Measurements from ENCODE around the gene TRIM44. TPM values are rescaled to one million over a fixed set of nuclear protein-coding genes. Genes with fewer than 3 reads are reported as not detected.

The TRIM44 gene
- total and polyA plus RNA-seq, 10 donors: 5.3 to 65.7 (median 48.5) TPM

DNA sequence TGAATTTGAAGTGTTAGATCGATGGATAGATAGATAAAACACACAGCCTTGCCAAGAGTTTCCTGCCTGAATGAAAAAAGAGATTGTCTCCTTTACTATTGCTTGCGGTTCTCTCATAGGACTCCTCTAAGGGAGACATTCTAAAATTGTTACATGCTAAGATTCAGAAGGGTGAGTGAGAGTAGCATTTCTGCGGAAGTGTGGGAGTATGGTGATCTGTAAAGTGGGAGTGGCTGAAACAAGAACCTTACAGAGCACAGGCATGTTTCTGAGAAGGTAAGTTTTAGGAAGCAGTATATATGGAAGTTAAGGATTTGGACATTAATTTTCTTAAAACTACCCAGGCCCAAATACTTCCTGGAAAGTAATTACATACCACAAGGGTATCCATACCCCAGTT is 139.6 kb downstream of the TRIM44 start:
- no peak overlapping the region for H3K4me3 ChIP-seq
- no peaks in the 10 kb centered on the region for H3K27me3 ChIP-seq (replicated peaks in 1 of 7)
- intact Hi-C loops (cut with DNase I; ENCODE audit: low total_unique reads): no loop called here
- peaks cover 0 to 25% (median 5%) of the 10 kb centered on the region in 6 donors for H3K36me3 ChIP-seq
- H3K27ac ChIP-seq: no peak overlapping the region
- TF ChIP-seq POLR2AphosphoS5 (IDR thresholded peaks at IDR 0.05) (no peak), POLR2A (IDR thresholded peaks at IDR 0.05) (no peak)
- TF ChIP-seq, protein P1, sequence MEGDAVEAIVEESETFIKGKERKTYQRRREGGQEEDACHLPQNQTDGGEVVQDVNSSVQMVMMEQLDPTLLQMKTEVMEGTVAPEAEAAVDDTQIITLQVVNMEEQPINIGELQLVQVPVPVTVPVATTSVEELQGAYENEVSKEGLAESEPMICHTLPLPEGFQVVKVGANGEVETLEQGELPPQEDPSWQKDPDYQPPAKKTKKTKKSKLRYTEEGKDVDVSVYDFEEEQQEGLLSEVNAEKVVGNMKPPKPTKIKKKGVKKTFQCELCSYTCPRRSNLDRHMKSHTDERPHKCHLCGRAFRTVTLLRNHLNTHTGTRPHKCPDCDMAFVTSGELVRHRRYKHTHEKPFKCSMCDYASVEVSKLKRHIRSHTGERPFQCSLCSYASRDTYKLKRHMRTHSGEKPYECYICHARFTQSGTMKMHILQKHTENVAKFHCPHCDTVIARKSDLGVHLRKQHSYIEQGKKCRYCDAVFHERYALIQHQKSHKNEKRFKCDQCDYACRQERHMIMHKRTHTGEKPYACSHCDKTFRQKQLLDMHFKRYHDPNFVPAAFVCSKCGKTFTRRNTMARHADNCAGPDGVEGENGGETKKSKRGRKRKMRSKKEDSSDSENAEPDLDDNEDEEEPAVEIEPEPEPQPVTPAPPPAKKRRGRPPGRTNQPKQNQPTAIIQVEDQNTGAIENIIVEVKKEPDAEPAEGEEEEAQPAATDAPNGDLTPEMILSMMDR (IDR thresholded peaks at IDR 0.05 in 8 of 11, conservative IDR thresholded peaks at IDR 0.05 in 3 of 11): no peak
- H3K4me1 ChIP-seq: peaks cover 5 to 23% (median 12%) of the 10 kb centered on the region in 6 donors
- no peak for DNase-seq
- no peaks in the 10 kb centered on the region for H3K9me3 ChIP-seq
- WGBS, 5 donors: 73 to 85% (median 81%) methylated on average over 3 of the region's 3 CpGs

DNA sequence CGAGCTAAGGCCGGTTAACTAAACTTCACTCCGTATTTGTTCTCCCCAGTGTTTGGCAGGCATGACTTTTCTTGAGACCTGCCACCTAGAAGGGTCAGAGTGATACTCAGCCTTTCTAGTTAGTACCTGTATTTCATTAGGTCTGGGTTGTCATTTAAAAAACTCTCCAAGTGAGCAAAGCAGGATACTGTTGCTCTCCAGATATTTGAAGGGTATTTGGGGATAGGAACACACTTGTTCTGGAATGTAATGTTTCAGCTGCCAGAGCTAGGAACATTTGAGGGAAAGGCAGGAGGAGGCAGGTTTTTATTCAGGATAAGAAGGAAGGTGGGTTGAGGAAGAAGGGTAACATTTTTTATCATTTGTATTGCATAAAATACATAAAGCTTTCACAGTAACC is 140.1 kb downstream of the TRIM44 start:
- Histone ChIP-seq H3K27ac (no peak overlapping the region), H3K4me1 (peaks cover 5 to 18% (median 12%) of the 10 kb centered on the region in 6 donors), H3K4me3 (no peak overlapping the region), H3K27me3 (replicated peaks in 1 of 7) (no peaks in the 10 kb centered on the region), H3K9me3 (no peaks in the 10 kb centered on the region), H3K36me3 (peaks cover 0 to 29% (median 7%) of the 10 kb centered on the region in 6 donors)
- no peak for DNase-seq
- WGBS, 5 donors: 86 to 99% (median 97%) methylated on average over 3 of the region's 3 CpGs
- TF ChIP-seq POLR2AphosphoS5 (IDR thresholded peaks at IDR 0.05) (no peak), POLR2A (IDR thresholded peaks at IDR 0.05) (no peak)
- TF ChIP-seq, protein P1 (IDR thresholded peaks at IDR 0.05 in 8 of 11, conservative IDR thresholded peaks at IDR 0.05 in 3 of 11): no peak
- intact Hi-C loops (cut with DNase I; ENCODE audit: low total_unique reads): no loop called here

DNA sequence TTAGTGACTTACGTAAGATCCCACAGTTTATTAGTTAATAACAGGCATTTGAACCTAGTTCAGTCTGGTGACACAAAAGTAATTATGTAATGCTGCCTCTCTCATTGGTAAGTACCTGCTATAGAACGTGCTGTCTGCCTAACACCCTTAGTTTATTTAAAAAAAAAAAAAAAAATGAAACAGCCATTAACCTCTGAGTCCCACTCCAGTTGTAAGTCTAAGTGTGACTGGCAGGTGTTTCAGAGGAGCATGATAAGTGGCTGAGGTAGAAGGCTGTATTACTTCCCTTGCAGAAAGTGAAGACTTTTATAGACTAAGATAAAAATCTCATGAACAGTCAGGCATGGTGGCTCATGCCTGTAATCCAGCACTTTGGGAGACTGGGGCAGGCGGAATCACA is 140.5 kb downstream of the TRIM44 start:
- peaks cover 0 to 33% (median 8%) of the 10 kb centered on the region in 6 donors for H3K36me3 ChIP-seq
- intact Hi-C loops (cut with DNase I; ENCODE audit: low total_unique reads): no loop called here
- 54 to 74% (median 60%) methylated on average over 3 of the region's 3 CpGs for WGBS, 5 donors
- no peaks in the 10 kb centered on the region for H3K9me3 ChIP-seq
- no peak for DNase-seq
- H3K4me1 ChIP-seq: peaks cover 5 to 18% (median 12%) of the 10 kb centered on the region in 6 donors
- H3K4me3 ChIP-seq: no peak overlapping the region
- no peak overlapping the region for H3K27ac ChIP-seq
- TF ChIP-seq, protein P1 (IDR thresholded peaks at IDR 0.05 in 8 of 11, conservative IDR thresholded peaks at IDR 0.05 in 3 of 11): no peak
- TF ChIP-seq POLR2A (IDR thresholded peaks at IDR 0.05) (no peak), POLR2AphosphoS5 (IDR thresholded peaks at IDR 0.05) (no peak)
- no peaks in the 10 kb centered on the region for H3K27me3 ChIP-seq (replicated peaks in 1 of 7)

DNA sequence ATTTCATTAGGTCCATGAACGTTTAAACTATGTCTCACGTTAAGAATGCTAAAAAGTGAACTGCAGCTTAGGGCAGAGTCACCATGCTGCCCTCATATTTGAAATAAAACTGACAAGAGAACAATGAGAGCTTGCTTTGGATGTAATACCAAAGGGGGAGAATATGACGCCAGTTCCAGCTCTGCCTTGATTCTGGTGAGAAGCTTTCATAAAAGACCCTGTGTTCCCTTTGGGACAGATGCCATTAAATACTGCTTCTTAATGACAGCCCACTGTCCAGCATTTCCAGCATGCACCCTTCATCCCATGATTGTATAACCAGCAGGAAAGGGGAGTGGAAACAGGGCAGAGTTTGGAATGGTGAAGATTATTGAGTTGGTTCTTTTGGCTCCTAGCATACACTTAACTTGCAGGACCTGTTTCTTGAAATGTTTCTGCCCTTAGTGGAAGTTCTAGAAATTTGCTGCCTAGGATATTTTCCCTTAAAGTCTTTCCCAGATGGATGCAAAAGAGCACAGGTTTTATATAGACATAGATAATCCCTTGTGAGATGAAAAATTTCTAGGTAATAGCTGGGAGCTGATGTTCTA is 142.0 kb downstream of the TRIM44 start:
- H3K27ac ChIP-seq: no peak overlapping the region
- H3K4me3 ChIP-seq: no peak overlapping the region
- 89 to 97% (median 93%) methylated on average over 3 of the region's 3 CpGs for WGBS, 5 donors
- H3K4me1 ChIP-seq: peaks cover 5 to 18% (median 12%) of the 10 kb centered on the region in 6 donors
- peaks cover 0 to 42% (median 10%) of the 10 kb centered on the region in 6 donors for H3K36me3 ChIP-seq
- TF ChIP-seq POLR2AphosphoS5 (IDR thresholded peaks at IDR 0.05): no peak
- TF ChIP-seq POLR2A (IDR thresholded peaks at IDR 0.05): no peak
- TF ChIP-seq, protein P1 (IDR thresholded peaks at IDR 0.05 in 8 of 11, conservative IDR thresholded peaks at IDR 0.05 in 3 of 11): no peak
- no peaks in the 10 kb centered on the region for H3K27me3 ChIP-seq (replicated peaks in 1 of 7)
- intact Hi-C loops (cut with DNase I; ENCODE audit: low total_unique reads): no loop called here
- H3K9me3 ChIP-seq: no peaks in the 10 kb centered on the region
- DNase-seq: no peak

Data from spleen (tissue), 11 donors.